HCT116 (cell line): Measurements from ENCODE around the gene PPP1R3C. TPM values are rescaled to one million over a fixed set of nuclear protein-coding genes. Genes with fewer than 3 reads are reported as not detected.

Experiments used
- total RNA-seq: library from RNA; stranded (reverse); gene quantifications from one replicate; pipeline ENCODE4 v1.2.1, GENCODE V29; 2021; ENCODE audit not compliant: unreplicated experiment

The PPP1R3C gene
- total RNA-seq, 1 experiment from 2014 or later: 0.20 TPM

Other genes with a start within 250 kb of the PPP1R3C start
- 3.0 TPM for gene HECTD2, start 222.7 kb downstream of the PPP1R3C start, total RNA-seq
- gene TNKS2, start 165.4 kb upstream of the PPP1R3C start, total RNA-seq: 20.7 TPM